ENCODE measurements around the gene NTM.

Gene NTM

DNA sequence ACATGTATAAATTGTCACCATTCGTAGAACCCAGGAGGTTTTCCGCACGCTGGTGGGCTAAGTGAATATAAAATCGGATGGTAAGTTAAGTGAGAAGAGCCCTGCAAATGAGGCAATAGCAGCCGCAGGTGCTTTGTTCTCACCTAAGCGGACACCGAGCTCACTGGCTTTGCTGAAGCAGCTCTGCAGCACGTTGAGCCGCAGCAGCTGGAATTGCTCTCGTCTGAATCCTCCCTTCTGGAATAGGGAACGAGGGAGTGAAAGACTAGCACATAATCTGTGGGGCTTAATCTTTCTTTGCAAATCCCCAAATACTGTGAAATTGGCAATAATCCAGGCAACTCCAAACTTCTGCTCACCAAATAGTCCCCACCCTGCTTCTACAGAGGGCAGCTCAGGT lies 488.1 kb downstream of the NTM start:
- Histone ChIP-seq H3K36me3 (ENCODE audit: control insufficient read depth in 1 of 2, insufficient read depth in 2 of 2, low read length in 2 of 2) (no peaks in the 10 kb centered on the region), H3K9me3 (ENCODE audit: control insufficient read depth in 1 of 2, low read length in 2 of 2) (no peaks in the 10 kb centered on the region), H3K4me3 (ENCODE audit: low read depth in 1 of 2, low read length in 2 of 2) (no peak overlapping the region), H3K27me3 (ENCODE audit: control insufficient read depth in 1 of 2, insufficient read depth in 2 of 2, low read length in 2 of 2) (no peaks in the 10 kb centered on the region), H3K4me1 (ENCODE audit: control insufficient read depth in 1 of 2, insufficient read depth in 2 of 2, low read length in 2 of 2) (no peaks in the 10 kb centered on the region), H3K9ac (ENCODE audit: low read depth in 1 of 2, low read length in 2 of 2) (no peak overlapping the region), H3K27ac (ENCODE audit: low read depth, low read length) (no peak overlapping the region)

GRCh38 chr11:131859538-131860210 lies 489.3 kb downstream of the NTM start:
- no peaks in the 10 kb centered on the region for H3K4me1 ChIP-seq (ENCODE audit: control insufficient read depth in 1 of 2, insufficient read depth in 2 of 2, low read length in 2 of 2)
- no peaks in the 10 kb centered on the region for H3K36me3 ChIP-seq (ENCODE audit: control insufficient read depth in 1 of 2, insufficient read depth in 2 of 2, low read length in 2 of 2)
- no peak overlapping the region for H3K9ac ChIP-seq (ENCODE audit: low read depth in 1 of 2, low read length in 2 of 2)
- no peaks in the 10 kb centered on the region for H3K9me3 ChIP-seq (ENCODE audit: control insufficient read depth in 1 of 2, low read length in 2 of 2)
- no peaks in the 10 kb centered on the region for H3K27me3 ChIP-seq (ENCODE audit: control insufficient read depth in 1 of 2, insufficient read depth in 2 of 2, low read length in 2 of 2)
- H3K27ac ChIP-seq (ENCODE audit: low read depth, low read length) = no peak overlapping the region
- H3K4me3 ChIP-seq (ENCODE audit: low read depth in 1 of 2, low read length in 2 of 2) = no peak overlapping the region

DNA sequence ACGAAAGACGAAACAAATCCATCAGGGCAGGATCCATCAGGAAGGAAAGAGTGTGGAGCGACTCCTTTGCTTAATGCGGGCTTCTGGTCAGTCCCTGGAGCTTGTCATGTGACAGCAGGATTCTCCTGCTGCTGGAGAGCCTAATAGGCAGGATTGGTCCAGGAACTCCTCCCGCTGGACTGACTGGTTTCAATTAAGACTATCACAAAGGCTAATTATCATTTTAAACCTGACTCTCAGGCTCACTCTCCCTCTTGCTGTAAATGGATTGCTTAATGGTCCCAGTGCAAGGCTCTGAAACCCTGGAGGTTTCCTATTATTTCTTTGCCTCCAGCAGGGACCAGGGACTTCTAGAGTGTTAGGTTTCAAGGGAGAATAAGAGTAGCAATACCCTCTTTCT lies 493.8 kb downstream of the NTM start:
- H3K36me3 ChIP-seq (ENCODE audit: control insufficient read depth in 1 of 2, insufficient read depth in 2 of 2, low read length in 2 of 2) = no peaks in the 10 kb centered on the region
- no peak overlapping the region for H3K9ac ChIP-seq (ENCODE audit: low read depth in 1 of 2, low read length in 2 of 2)
- H3K4me3 ChIP-seq (ENCODE audit: low read depth in 1 of 2, low read length in 2 of 2) = no peak overlapping the region
- no peaks in the 10 kb centered on the region for H3K27me3 ChIP-seq (ENCODE audit: control insufficient read depth in 1 of 2, insufficient read depth in 2 of 2, low read length in 2 of 2)
- no peaks in the 10 kb centered on the region for H3K4me1 ChIP-seq (ENCODE audit: control insufficient read depth in 1 of 2, insufficient read depth in 2 of 2, low read length in 2 of 2)
- H3K27ac ChIP-seq (ENCODE audit: low read depth, low read length) = no peak overlapping the region
- no peaks in the 10 kb centered on the region for H3K9me3 ChIP-seq (ENCODE audit: control insufficient read depth in 1 of 2, low read length in 2 of 2)

DNA sequence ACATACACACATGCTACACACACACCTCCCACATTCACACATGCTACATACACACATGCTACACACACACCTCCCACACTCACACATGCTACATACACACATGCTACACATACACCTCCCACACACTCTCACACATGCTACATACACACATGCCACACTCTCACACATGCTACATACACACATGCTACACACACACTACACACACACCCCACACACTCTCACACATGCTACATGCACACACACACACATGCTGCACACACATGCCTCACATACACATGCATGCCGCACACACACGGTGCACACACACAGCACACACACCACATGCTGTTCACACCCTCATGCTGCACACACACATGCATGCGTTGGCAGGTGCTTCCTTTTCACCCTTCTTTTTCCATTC lies 495.4 kb downstream of the NTM start:
- Histone ChIP-seq H3K27ac (ENCODE audit: low read depth, low read length) (no peak overlapping the region), H3K36me3 (ENCODE audit: control insufficient read depth in 1 of 2, insufficient read depth in 2 of 2, low read length in 2 of 2) (no peaks in the 10 kb centered on the region), H3K9ac (ENCODE audit: low read depth in 1 of 2, low read length in 2 of 2) (no peak overlapping the region), H3K4me1 (ENCODE audit: control insufficient read depth in 1 of 2, insufficient read depth in 2 of 2, low read length in 2 of 2) (no peaks in the 10 kb centered on the region), H3K27me3 (ENCODE audit: control insufficient read depth in 1 of 2, insufficient read depth in 2 of 2, low read length in 2 of 2) (no peaks in the 10 kb centered on the region), H3K4me3 (ENCODE audit: low read depth in 1 of 2, low read length in 2 of 2) (no peak overlapping the region), H3K9me3 (ENCODE audit: control insufficient read depth in 1 of 2, low read length in 2 of 2) (no peaks in the 10 kb centered on the region)

GRCh38 chr11:131866535-131867400 lies 496.4 kb downstream of the NTM start:
- no peak overlapping the region for H3K27ac ChIP-seq (ENCODE audit: low read depth, low read length)
- H3K4me3 ChIP-seq (ENCODE audit: low read depth in 1 of 2, low read length in 2 of 2) = no peak overlapping the region
- no peaks in the 10 kb centered on the region for H3K4me1 ChIP-seq (ENCODE audit: control insufficient read depth in 1 of 2, insufficient read depth in 2 of 2, low read length in 2 of 2)

DNA sequence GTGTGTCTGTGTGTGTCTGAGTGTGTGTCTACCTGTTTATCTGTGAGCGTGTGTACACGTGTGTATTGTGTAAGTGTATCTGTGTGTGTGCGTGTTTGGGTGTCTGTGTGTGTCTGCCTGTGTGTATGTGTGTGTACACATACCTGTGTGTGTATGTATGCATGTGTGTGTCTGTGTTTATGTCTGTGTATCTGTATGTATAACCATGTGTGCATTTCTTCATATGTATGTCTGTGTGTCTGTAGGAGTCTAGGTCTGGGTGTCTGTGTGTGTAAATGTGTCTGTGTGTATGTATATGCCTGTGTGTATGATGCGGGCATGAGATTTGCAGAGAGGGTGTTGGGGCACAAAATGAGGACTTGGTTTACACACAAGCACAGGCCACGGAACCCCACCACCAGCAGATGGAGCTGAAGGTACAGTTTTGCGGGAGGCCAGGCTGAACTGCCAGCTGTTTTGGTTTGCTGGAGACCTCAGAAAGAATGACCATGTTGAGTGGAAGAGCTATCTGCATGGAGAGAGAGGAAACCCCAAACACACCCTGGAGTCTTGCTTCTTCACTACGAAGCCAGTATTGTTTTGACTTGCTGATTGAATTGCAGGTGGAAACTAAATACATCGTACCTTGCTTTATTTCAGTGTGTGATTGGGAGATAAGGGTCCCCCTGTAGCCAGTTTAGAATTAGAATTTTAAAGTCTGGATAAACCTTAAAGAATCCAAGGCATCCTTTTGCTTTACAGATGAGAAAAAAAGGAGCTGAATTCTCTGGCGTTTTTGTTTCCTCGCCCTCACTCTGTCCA lies 497.2 kb downstream of the NTM start:
- no peak overlapping the region for H3K9ac ChIP-seq (ENCODE audit: low read depth in 1 of 2, low read length in 2 of 2)
- no peaks in the 10 kb centered on the region for H3K4me1 ChIP-seq (ENCODE audit: control insufficient read depth in 1 of 2, insufficient read depth in 2 of 2, low read length in 2 of 2)
- H3K9me3 ChIP-seq (ENCODE audit: control insufficient read depth in 1 of 2, low read length in 2 of 2) = no peaks in the 10 kb centered on the region
- H3K27ac ChIP-seq (ENCODE audit: low read depth, low read length) = no peak overlapping the region
- no peaks in the 10 kb centered on the region for H3K27me3 ChIP-seq (ENCODE audit: control insufficient read depth in 1 of 2, insufficient read depth in 2 of 2, low read length in 2 of 2)
- H3K4me3 ChIP-seq (ENCODE audit: low read depth in 1 of 2, low read length in 2 of 2) = no peak overlapping the region
- no peaks in the 10 kb centered on the region for H3K36me3 ChIP-seq (ENCODE audit: control insufficient read depth in 1 of 2, insufficient read depth in 2 of 2, low read length in 2 of 2)

More at GRCh38 chr11:131866535-131867400, 496.4 kb downstream of the NTM start:
- H3K36me3 ChIP-seq (ENCODE audit: control insufficient read depth in 1 of 2, insufficient read depth in 2 of 2, low read length in 2 of 2) = no peaks in the 10 kb centered on the region
- H3K9ac ChIP-seq (ENCODE audit: low read depth in 1 of 2, low read length in 2 of 2) = no peak overlapping the region
- no peaks in the 10 kb centered on the region for H3K27me3 ChIP-seq (ENCODE audit: control insufficient read depth in 1 of 2, insufficient read depth in 2 of 2, low read length in 2 of 2)
- no peaks in the 10 kb centered on the region for H3K9me3 ChIP-seq (ENCODE audit: control insufficient read depth in 1 of 2, low read length in 2 of 2)

GRCh38 chr11:131868629-131869507 lies 498.5 kb downstream of the NTM start:
- no peaks in the 10 kb centered on the region for H3K27me3 ChIP-seq (ENCODE audit: control insufficient read depth in 1 of 2, insufficient read depth in 2 of 2, low read length in 2 of 2)
- H3K9me3 ChIP-seq (ENCODE audit: control insufficient read depth in 1 of 2, low read length in 2 of 2) = no peaks in the 10 kb centered on the region
- no peak overlapping the region for H3K9ac ChIP-seq (ENCODE audit: low read depth in 1 of 2, low read length in 2 of 2)
- no peaks in the 10 kb centered on the region for H3K4me1 ChIP-seq (ENCODE audit: control insufficient read depth in 1 of 2, insufficient read depth in 2 of 2, low read length in 2 of 2)
- H3K27ac ChIP-seq (ENCODE audit: low read depth, low read length) = no peak overlapping the region
- H3K4me3 ChIP-seq (ENCODE audit: low read depth in 1 of 2, low read length in 2 of 2) = no peak overlapping the region
- H3K36me3 ChIP-seq (ENCODE audit: control insufficient read depth in 1 of 2, insufficient read depth in 2 of 2, low read length in 2 of 2) = no peaks in the 10 kb centered on the region

DNA sequence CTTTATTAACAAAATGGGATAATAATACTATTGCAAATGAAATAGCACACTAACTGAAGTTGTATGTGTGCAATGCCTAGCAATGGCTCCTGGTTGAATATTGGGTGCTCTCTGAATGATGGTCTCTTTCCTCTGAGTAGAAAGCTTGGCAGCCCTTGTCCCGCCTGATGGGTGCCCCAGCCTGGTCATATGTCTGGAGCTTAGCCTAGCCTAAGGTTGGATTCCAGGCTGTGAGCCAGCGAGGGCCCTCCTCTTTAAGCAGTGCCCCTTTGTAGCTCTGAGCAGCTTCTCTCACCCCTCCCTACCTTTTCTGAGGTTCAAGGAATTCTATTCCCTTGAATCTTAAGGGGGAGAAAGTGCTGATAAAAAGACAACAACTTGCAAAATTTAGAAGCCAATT lies 499.9 kb downstream of the NTM start:
- Histone ChIP-seq H3K9ac (ENCODE audit: low read depth in 1 of 2, low read length in 2 of 2) (no peak overlapping the region), H3K36me3 (ENCODE audit: control insufficient read depth in 1 of 2, insufficient read depth in 2 of 2, low read length in 2 of 2) (no peaks in the 10 kb centered on the region), H3K4me3 (ENCODE audit: low read depth in 1 of 2, low read length in 2 of 2) (no peak overlapping the region), H3K9me3 (ENCODE audit: control insufficient read depth in 1 of 2, low read length in 2 of 2) (no peaks in the 10 kb centered on the region), H3K27me3 (ENCODE audit: control insufficient read depth in 1 of 2, insufficient read depth in 2 of 2, low read length in 2 of 2) (no peaks in the 10 kb centered on the region), H3K4me1 (ENCODE audit: control insufficient read depth in 1 of 2, insufficient read depth in 2 of 2, low read length in 2 of 2) (peaks cover 0 to under 1% of the 10 kb centered on the region in 2 donors), H3K27ac (ENCODE audit: low read depth, low read length) (no peak overlapping the region)

DNA sequence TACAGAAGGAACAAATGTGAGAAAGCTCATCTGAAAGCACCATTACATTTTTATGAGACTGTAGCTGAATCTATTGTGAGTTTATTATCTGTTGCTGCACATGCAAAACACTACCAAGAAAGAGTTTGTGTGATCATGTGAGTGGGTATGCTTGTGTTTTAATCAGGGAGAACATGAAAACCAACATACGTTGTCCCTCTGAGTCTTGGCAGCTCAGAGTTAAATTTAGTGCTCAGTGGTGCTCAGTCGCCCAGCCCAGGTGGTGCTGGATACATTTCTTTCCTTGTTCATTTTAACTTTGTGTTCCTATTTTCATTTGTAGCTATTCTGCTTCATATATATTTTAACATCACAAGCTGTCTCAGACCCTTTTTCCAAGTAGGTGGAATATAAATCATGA lies 500.6 kb downstream of the NTM start:
- Histone ChIP-seq H3K27me3 (ENCODE audit: control insufficient read depth in 1 of 2, insufficient read depth in 2 of 2, low read length in 2 of 2) (no peaks in the 10 kb centered on the region), H3K4me3 (ENCODE audit: low read depth in 1 of 2, low read length in 2 of 2) (no peak overlapping the region), H3K9me3 (ENCODE audit: control insufficient read depth in 1 of 2, low read length in 2 of 2) (no peaks in the 10 kb centered on the region), H3K9ac (ENCODE audit: low read depth in 1 of 2, low read length in 2 of 2) (no peak overlapping the region), H3K27ac (ENCODE audit: low read depth, low read length) (no peak overlapping the region), H3K4me1 (ENCODE audit: control insufficient read depth in 1 of 2, insufficient read depth in 2 of 2, low read length in 2 of 2) (peaks cover 0 to 6% of the 10 kb centered on the region in 2 donors), H3K36me3 (ENCODE audit: control insufficient read depth in 1 of 2, insufficient read depth in 2 of 2, low read length in 2 of 2) (no peaks in the 10 kb centered on the region)
